H1 (cell line): ENCODE measurements around the gene RIPPLY2. TPM values are rescaled to one million over a fixed set of nuclear protein-coding genes. Genes with fewer than 3 reads are reported as not detected.

Experiments
- BCL11A ChIP-seq, 2 experiments: IDR thresholded peaks; one replicate each; pipeline ENCODE4 v1.6.1; 2011; ENCODE audit warnings: low read depth in 2 of 2, low read length in 2 of 2, mild to moderate bottlenecking in 2 of 2
- CBX5 ChIP-seq: fragments of 300-800, 300-1000 bp; sonication (generic); IDR thresholded peaks from 2 replicates; pipeline ENCODE4 v1.7.1; 2016; ENCODE audit warnings: antibody characterized with exemption, low read length, low read depth
- CEBPB ChIP-seq: IDR thresholded peaks from 2 replicates; pipeline ENCODE4 v1.6.1; 2012; ENCODE audit warnings: low read depth, low read length
- CHD7 ChIP-seq: fragments of 300-600 bp; sonication (generic); IDR thresholded peaks from 2 replicates; pipeline ENCODE4 v1.7.1; 2012; ENCODE audit warnings: low read length, moderate library complexity, mild to moderate bottlenecking, inconsistent platforms; ENCODE audit not compliant: insufficient replicate concordance
- EGR1 ChIP-seq: IDR thresholded peaks from 2 replicates; pipeline ENCODE4 v1.6.1; 2011; ENCODE audit warnings: low read depth, low read length, borderline replicate concordance
- HDAC6 ChIP-seq: IDR thresholded peaks from one replicate; pipeline ENCODE4 v1.7.1; 2012; ENCODE audit warnings: low read depth, mild to moderate bottlenecking, inconsistent platforms, low read length, moderate library complexity
- MAFK ChIP-seq: IDR thresholded peaks from 2 replicates; pipeline ENCODE4 v1.6.1; 2012; ENCODE audit warnings: low read depth, mild to moderate bottlenecking, improper control_type of control experiment, low read length
- POLR2A ChIP-seq, 2 experiments: IDR thresholded peaks; 1 replicate in 1 of 2; 2 replicates in 1 of 2; pipeline ENCODE4 v1.6.1; 2011; ENCODE audit warnings: low read depth in 2 of 2, low read length in 2 of 2, mild to moderate bottlenecking in 2 of 2; ENCODE audit errors: control extremely low read depth in 1 of 2
- POLR2AphosphoS5 ChIP-seq: IDR thresholded peaks from 2 replicates; pipeline ENCODE4 v1.6.1; 2011; ENCODE audit warnings: low read depth, low read length
- RFX5 ChIP-seq: IDR thresholded peaks from 2 replicates; pipeline ENCODE4 v1.6.1; 2011; ENCODE audit warnings: low read depth, low read length, improper control_type of control experiment, borderline replicate concordance
- polyA plus RNA-seq, 7 experiments: library from polyadenylated mRNA; depleted of rRNA in 3 of 7; stranded (reverse) in 5 of 7; unstranded in 2 of 7; fragments of >200 nt in 5 of 7; fragments of 200-250 nt in 2 of 7; gene quantifications; 1 replicate in 5 of 7; 2 replicates in 1 of 7; 4 replicates in 1 of 7; pipeline versions ENCODE4 v1.2.1 to v1.2.3, GENCODE V29; 2011 to 2013; ENCODE audit warnings: missing spikeins in 2 of 7, mixed read lengths in 2 of 7
- total RNA-seq: library from RNA; stranded (reverse); fragmentation: NEBNext Ultra II Directional; extraction: Animal tissue kit (Norgen Biotek cat#: 25700); gene quantifications from 2 replicates; pipeline ENCODE4 v1.2.1, GENCODE V29; 2021

Gene RIPPLY2
- total and polyA plus RNA-seq, 2 of the 8 experiments (the other 6 are each of a cell fraction or from before 2014, with no cell fraction given): 0.74 to 1.5 TPM

GRCh38 chr6:83812595-83812994 is 40.6 kb upstream of the RIPPLY2 start (continued):
- no peak for TF ChIP-seq CHD7
- TF ChIP-seq MAFK: no peak
- TF ChIP-seq POLR2A (IDR thresholded peaks at IDR 0.05; ENCODE audit: control extremely low read depth in 1 of 2, low read depth in 2 of 2, low read length in 2 of 2): no peak
- TF ChIP-seq EGR1: no peak
- no peak for TF ChIP-seq CEBPB
- TF ChIP-seq POLR2AphosphoS5: no peak
- no peak for TF ChIP-seq RFX5
- no peak for TF ChIP-seq CBX5
- TF ChIP-seq HDAC6: no peak
- no peak for TF ChIP-seq BCL11A (IDR thresholded peaks at IDR 0.05; ENCODE audit: low read depth in 2 of 2, low read length in 2 of 2)
